Measurements from ENCODE around the gene RHOH. TPM values are rescaled to one million over a fixed set of nuclear protein-coding genes. Genes with fewer than 3 reads are reported as not detected.

RHOH gene
- total and polyA plus RNA-seq, 9 of the 15 experiments (the other 6 are each of a cell fraction or from before 2014, with no cell fraction given) = 14.3 to 37.7 (median 23.2) TPM

DNA sequence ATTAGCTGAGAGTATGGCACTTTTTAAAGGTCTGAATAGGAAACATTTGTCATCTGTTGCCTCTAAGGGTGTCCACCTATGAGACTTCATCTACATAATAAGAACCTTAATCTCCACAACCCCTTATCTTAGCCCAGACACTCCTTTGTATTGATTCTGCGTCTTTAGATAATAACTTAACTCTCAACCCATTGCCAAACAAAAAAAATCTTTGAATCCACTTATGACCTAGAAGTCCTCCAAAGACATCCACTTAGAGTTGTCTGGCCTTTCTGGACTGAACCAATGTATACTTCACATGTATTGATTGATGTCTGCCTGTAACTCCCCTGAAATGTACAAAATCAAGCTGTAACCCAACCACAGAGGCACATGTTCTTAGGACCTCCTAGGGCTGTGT lies 72.3 kb downstream of the RHOH start (continued):
- TF ChIP-seq, protein P1, sequence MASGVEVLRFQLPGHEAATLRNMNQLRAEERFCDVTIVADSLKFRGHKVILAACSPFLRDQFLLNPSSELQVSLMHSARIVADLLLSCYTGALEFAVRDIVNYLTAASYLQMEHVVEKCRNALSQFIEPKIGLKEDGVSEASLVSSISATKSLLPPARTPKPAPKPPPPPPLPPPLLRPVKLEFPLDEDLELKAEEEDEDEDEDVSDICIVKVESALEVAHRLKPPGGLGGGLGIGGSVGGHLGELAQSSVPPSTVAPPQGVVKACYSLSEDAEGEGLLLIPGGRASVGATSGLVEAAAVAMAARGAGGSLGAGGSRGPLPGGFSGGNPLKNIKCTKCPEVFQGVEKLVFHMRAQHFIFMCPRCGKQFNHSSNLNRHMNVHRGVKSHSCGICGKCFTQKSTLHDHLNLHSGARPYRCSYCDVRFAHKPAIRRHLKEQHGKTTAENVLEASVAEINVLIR (CRISPR knock-in tag; IDR thresholded peaks at IDR 0.05) = no peak
- TF ChIP-seq EGR1 (conservative IDR thresholded peaks at IDR 0.05) (no peak), POU5F1 (IDR thresholded peaks at IDR 0.05; ENCODE audit: borderline replicate concordance, low read depth, low read length, partially characterized antibody) (no peak), HMGN3 (IDR thresholded peaks at IDR 0.05; ENCODE audit: borderline replicate concordance, extremely low read depth, insufficient read length, low read depth, low read length) (peak; percentile 61), ZNF24 (IDR thresholded peaks at IDR 0.05) (no peak), MCM3 (IDR thresholded peaks at IDR 0.05) (no peak), TCF3 (CRISPR knock-in tag; IDR thresholded peaks at IDR 0.05) (peak; percentile 83), ZSCAN29 (IDR thresholded peaks at IDR 0.05) (no peak), FOXK1 (CRISPR knock-in tag; IDR thresholded peaks at IDR 0.05; ENCODE audit: borderline replicate concordance) (no peak), KAT2B (IDR thresholded peaks at IDR 0.05; ENCODE audit: low read depth, low read length) (no peak), ADNP (tag; IDR thresholded peaks at IDR 0.05) (0 out of 2 replicates have a peak, but pooled peaks have one; percentile 56), TEAD2 (tag; IDR thresholded peaks at IDR 0.05) (no peak), SMAD4 (CRISPR knock-in tag; conservative IDR thresholded peaks at IDR 0.05) (peak; percentile 54), SMARCC2 (IDR thresholded peaks at IDR 0.05; ENCODE audit: low read depth) (no peak), U2AF1 (optimal IDR thresholded peaks at IDR 0.05; ENCODE audit: low read depth, low read length) (no peak), SRSF7 (optimal IDR thresholded peaks at IDR 0.05; ENCODE audit: low read depth, low read length) (no peak)
- TF ChIP-seq, protein P2, sequence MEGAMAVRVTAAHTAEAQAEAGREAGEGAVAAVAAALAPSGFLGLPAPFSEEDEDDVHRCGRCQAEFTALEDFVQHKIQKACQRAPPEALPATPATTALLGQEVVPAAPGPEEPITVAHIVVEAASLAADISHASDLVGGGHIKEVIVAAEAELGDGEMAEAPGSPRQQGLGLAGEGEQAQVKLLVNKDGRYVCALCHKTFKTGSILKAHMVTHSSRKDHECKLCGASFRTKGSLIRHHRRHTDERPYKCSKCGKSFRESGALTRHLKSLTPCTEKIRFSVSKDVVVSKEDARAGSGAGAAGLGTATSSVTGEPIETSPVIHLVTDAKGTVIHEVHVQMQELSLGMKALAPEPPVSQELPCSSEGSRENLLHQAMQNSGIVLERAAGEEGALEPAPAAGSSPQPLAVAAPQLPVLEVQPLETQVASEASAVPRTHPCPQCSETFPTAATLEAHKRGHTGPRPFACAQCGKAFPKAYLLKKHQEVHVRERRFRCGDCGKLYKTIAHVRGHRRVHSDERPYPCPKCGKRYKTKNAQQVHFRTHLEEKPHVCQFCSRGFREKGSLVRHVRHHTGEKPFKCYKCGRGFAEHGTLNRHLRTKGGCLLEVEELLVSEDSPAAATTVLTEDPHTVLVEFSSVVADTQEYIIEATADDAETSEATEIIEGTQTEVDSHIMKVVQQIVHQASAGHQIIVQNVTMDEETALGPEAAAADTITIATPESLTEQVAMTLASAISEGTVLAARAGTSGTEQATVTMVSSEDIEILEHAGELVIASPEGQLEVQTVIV (CRISPR knock-in tag; IDR thresholded peaks at IDR 0.05; ENCODE audit: borderline replicate concordance) = no peak
- TF ChIP-seq, protein P3, sequence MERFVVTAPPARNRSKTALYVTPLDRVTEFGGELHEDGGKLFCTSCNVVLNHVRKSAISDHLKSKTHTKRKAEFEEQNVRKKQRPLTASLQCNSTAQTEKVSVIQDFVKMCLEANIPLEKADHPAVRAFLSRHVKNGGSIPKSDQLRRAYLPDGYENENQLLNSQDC (CRISPR knock-in tag; IDR thresholded peaks at IDR 0.05) = no peak
- TF ChIP-seq, protein P4, sequence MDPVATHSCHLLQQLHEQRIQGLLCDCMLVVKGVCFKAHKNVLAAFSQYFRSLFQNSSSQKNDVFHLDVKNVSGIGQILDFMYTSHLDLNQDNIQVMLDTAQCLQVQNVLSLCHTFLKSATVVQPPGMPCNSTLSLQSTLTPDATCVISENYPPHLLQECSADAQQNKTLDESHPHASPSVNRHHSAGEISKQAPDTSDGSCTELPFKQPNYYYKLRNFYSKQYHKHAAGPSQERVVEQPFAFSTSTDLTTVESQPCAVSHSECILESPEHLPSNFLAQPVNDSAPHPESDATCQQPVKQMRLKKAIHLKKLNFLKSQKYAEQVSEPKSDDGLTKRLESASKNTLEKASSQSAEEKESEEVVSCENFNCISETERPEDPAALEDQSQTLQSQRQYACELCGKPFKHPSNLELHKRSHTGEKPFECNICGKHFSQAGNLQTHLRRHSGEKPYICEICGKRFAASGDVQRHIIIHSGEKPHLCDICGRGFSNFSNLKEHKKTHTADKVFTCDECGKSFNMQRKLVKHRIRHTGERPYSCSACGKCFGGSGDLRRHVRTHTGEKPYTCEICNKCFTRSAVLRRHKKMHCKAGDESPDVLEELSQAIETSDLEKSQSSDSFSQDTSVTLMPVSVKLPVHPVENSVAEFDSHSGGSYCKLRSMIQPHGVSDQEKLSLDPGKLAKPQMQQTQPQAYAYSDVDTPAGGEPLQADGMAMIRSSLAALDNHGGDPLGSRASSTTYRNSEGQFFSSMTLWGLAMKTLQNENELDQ (CRISPR knock-in tag; IDR thresholded peaks at IDR 0.05; ENCODE audit: borderline replicate concordance) = no peak
- TF ChIP-seq, protein P5, sequence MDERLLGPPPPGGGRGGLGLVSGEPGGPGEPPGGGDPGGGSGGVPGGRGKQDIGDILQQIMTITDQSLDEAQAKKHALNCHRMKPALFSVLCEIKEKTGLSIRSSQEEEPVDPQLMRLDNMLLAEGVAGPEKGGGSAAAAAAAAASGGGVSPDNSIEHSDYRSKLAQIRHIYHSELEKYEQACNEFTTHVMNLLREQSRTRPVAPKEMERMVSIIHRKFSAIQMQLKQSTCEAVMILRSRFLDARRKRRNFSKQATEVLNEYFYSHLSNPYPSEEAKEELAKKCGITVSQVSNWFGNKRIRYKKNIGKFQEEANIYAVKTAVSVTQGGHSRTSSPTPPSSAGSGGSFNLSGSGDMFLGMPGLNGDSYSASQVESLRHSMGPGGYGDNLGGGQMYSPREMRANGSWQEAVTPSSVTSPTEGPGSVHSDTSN (CRISPR knock-in tag; IDR thresholded peaks at IDR 0.05; ENCODE audit: low read depth) = no peak
- TF ChIP-seq, protein P5 (tag; conservative IDR thresholded peaks at IDR 0.05; ENCODE audit: low read depth) = peak; percentile 50

All from K562 (cell line).